Activated CD8-positive, alpha-beta memory T cell treated with anti-CD3 and anti-CD28 coated beads for 48 hours (primary cell): ENCODE data around the gene PALLD.

Experiments
- DNase-seq, 3 experiments: peaks; one replicate each; pipeline ENCODE4 v3.0.0-alpha.2; 2020; ENCODE audit warnings: low read depth in 2 of 3, low spot score in 2 of 3

Gene PALLD

GRCh38 chr4:168811207-168811606 is 314.4 kb downstream of the PALLD start:
- no peak for DNase-seq

GRCh38 chr4:168811786-168812651 is 315.2 kb downstream of the PALLD start:
- no peak for DNase-seq

- DNase-seq: no peak
Measured at GRCh38 chr4:168812806-168813205, 316.0 kb downstream of the PALLD start.

GRCh38 chr4:168813890-168814289 is 317.0 kb downstream of the PALLD start:
- DNase-seq: no peak

GRCh38 chr4:168815379-168816345 is 318.8 kb downstream of the PALLD start:
- no peak for DNase-seq

GRCh38 chr4:168817370-168817769 is 320.5 kb downstream of the PALLD start:
- no peak for DNase-seq

GRCh38 chr4:168822481-168822880 is 325.6 kb downstream of the PALLD start:
- no peak for DNase-seq

- DNase-seq: no peak
Measured at GRCh38 chr4:168825975-168826374, 329.1 kb downstream of the PALLD start.

GRCh38 chr4:168826620-168827019 is 329.8 kb downstream of the PALLD start:
- DNase-seq: no peak

- no peak for DNase-seq
Measured at GRCh38 chr4:168830777-168831512, 334.1 kb downstream of the PALLD start.

- DNase-seq: no peak
Measured at GRCh38 chr4:168831585-168831918, 334.7 kb downstream of the PALLD start.

GRCh38 chr4:168831919-168832762 is 335.3 kb downstream of the PALLD start:
- peak; percentile 13 to 42 (median 34) for DNase-seq

GRCh38 chr4:168832763-168833575 is 336.1 kb downstream of the PALLD start:
- DNase-seq: no peak

- DNase-seq: no peak
Measured at GRCh38 chr4:168833881-168834280, 337.0 kb downstream of the PALLD start.

GRCh38 chr4:168835880-168836454 is 339.1 kb downstream of the PALLD start:
- DNase-seq: no peak

GRCh38 chr4:168836490-168836889 is 339.6 kb downstream of the PALLD start:
- DNase-seq: no peak

- DNase-seq: no peak
Measured at GRCh38 chr4:168837922-168838321, 341.1 kb downstream of the PALLD start.

GRCh38 chr4:168839758-168840391 is 343.0 kb downstream of the PALLD start:
- DNase-seq: no peak

- no peak for DNase-seq
Measured at GRCh38 chr4:168840392-168840763, 343.5 kb downstream of the PALLD start.
